DOHH2 (cell line): ENCODE results near the gene SEC16A.

Source experiments
- H3F3A ChIP-seq: fragments of 200-600 bp; sonication (generic), shearing (Covaris generic); 2 replicates; pipeline ENCODE4 v1.6.0; 2016; ENCODE audit warnings: antibody characterized with exemption, mild to moderate bottlenecking; ENCODE audit not compliant: control insufficient read depth, insufficient read depth
- H3K27ac ChIP-seq: fragments of 200-600 bp; sonication (generic); 2 replicates; pipeline ENCODE4 v1.5.1; 2014; ENCODE audit warnings: low read depth, mild to moderate bottlenecking, low read length, moderate library complexity
- H3K27me3 ChIP-seq: fragments of 200-600 bp; sonication (generic); 2 replicates; pipeline ENCODE4 v1.6.1; 2014; ENCODE audit warnings: mild to moderate bottlenecking, low read length, mixed read lengths; ENCODE audit not compliant: control insufficient read depth
- H3K36me3 ChIP-seq: fragments of 200-600 bp; sonication (generic); 2 replicates; pipeline ENCODE4 v1.6.1; 2014; ENCODE audit warnings: mild to moderate bottlenecking, low read length, moderate library complexity, mixed read lengths; ENCODE audit not compliant: control insufficient read depth
- H3K4me1 ChIP-seq: fragments of 200-600 bp; sonication (generic); 2 replicates; pipeline ENCODE4 v1.6.1; 2014; ENCODE audit warnings: mild to moderate bottlenecking, low read length, mixed read lengths; ENCODE audit not compliant: control insufficient read depth
- H3K4me2 ChIP-seq: fragments of 200-600 bp; sonication (generic); 2 replicates; pipeline ENCODE4 v1.6.0; 2014; ENCODE audit warnings: mild to moderate bottlenecking, low read length, moderate library complexity
- H3K4me3 ChIP-seq: fragments of 200-600 bp; sonication (generic); 2 replicates; pipeline ENCODE4 v1.5.1; 2014; ENCODE audit warnings: mild to moderate bottlenecking, low read length, mixed read lengths
- H3K79me2 ChIP-seq: fragments of 200-600 bp; sonication (generic); 2 replicates; pipeline ENCODE4 v1.6.1; 2014; ENCODE audit warnings: mild to moderate bottlenecking, low read length, mixed read lengths; ENCODE audit not compliant: control insufficient read depth
- H3K9me2 ChIP-seq: fragments of 200-600 bp; sonication (generic); replicated peaks from 2 replicates; pipeline ENCODE4 v1.6.1; 2014; ENCODE audit warnings: mild to moderate bottlenecking, low read length, mixed read lengths; ENCODE audit not compliant: control insufficient read depth
- H3K9me3 ChIP-seq: fragments of 200-600 bp; sonication (generic); 2 replicates; pipeline ENCODE4 v1.6.1; 2014; ENCODE audit warnings: antibody characterized with exemption, low read length, mixed read lengths; ENCODE audit not compliant: control insufficient read depth, insufficient read depth
- H4K20me1 ChIP-seq: fragments of 200-600 bp; sonication (generic); 2 replicates; pipeline ENCODE4 v1.6.0; 2014; ENCODE audit warnings: low read depth, mild to moderate bottlenecking, antibody characterized with exemption, low read length, moderate library complexity; ENCODE audit not compliant: control insufficient read depth, insufficient read depth
- EZH2phosphoT487 ChIP-seq: fragments of 200-600 bp; sonication (generic); IDR thresholded peaks from 2 replicates; pipeline ENCODE4 v1.6.1; 2017; ENCODE audit warnings: borderline replicate concordance, mild to moderate bottlenecking, antibody characterized with exemption, low read length, moderate library complexity, mixed read lengths
- TF ChIP-seq, protein P1 (sequence below): fragments of 200-600 bp; sonication (generic); IDR thresholded peaks from one replicate; pipeline ENCODE4 v1.5.1; 2014; ENCODE audit warnings: antibody characterized with exemption, mild to moderate bottlenecking, low read depth, low read length; ENCODE audit not compliant: poor library complexity, severe bottlenecking

SEC16A gene

GRCh38 chr9:136467766-136468165 lies 15.1 kb downstream of the SEC16A start:
- Histone ChIP-seq H3K4me3 (no peak overlapping the region), H4K20me1 (no peaks in the 10 kb centered on the region; the same call in 1 of the 2 replicates), H3K4me2 (no peak overlapping the region), H3K4me1 (no peaks in the 10 kb centered on the region), H3K36me3 (peaks cover 97% of the 10 kb centered on the region), H3K9me2 (no peaks in the 10 kb centered on the region), H3K27me3 (no peaks in the 10 kb centered on the region), H3F3A (no peaks in the 10 kb centered on the region), H3K27ac (no peak overlapping the region), H3K79me2 (peaks cover 35% of the 10 kb centered on the region), H3K9me3 (no peaks in the 10 kb centered on the region)
- TF ChIP-seq EZH2phosphoT487 = no peak
- TF ChIP-seq, protein P1, sequence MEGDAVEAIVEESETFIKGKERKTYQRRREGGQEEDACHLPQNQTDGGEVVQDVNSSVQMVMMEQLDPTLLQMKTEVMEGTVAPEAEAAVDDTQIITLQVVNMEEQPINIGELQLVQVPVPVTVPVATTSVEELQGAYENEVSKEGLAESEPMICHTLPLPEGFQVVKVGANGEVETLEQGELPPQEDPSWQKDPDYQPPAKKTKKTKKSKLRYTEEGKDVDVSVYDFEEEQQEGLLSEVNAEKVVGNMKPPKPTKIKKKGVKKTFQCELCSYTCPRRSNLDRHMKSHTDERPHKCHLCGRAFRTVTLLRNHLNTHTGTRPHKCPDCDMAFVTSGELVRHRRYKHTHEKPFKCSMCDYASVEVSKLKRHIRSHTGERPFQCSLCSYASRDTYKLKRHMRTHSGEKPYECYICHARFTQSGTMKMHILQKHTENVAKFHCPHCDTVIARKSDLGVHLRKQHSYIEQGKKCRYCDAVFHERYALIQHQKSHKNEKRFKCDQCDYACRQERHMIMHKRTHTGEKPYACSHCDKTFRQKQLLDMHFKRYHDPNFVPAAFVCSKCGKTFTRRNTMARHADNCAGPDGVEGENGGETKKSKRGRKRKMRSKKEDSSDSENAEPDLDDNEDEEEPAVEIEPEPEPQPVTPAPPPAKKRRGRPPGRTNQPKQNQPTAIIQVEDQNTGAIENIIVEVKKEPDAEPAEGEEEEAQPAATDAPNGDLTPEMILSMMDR = no peak

DNA sequence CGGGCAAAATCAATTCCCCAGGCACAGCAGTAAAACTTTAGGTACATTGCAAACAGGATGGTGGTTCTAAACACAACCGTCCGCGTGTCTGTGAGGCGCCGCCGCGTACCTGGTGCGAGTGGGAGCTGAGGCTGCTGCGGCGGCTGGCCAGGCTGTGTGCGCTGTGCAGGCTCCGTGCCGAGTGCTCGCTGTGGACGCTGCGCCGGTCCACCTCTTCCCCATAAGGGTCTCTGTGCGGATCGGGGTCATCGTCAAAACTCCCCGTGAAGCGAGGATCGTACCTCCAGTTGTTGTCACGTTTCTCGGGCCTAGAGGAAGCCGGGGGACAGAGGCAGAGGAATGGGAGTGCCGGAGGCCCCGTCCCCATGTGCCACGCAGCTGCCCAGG lies 16.7 kb downstream of the SEC16A start:
- Histone ChIP-seq H4K20me1 (no peaks in the 10 kb centered on the region; the same call in 1 of the 2 replicates), H3K79me2 (peaks cover 19% of the 10 kb centered on the region), H3K4me2 (no peak overlapping the region), H3F3A (no peaks in the 10 kb centered on the region), H3K4me3 (no peak overlapping the region), H3K36me3 (peaks cover 92% of the 10 kb centered on the region), H3K9me2 (no peaks in the 10 kb centered on the region), H3K27ac (no peak overlapping the region), H3K4me1 (no peaks in the 10 kb centered on the region), H3K9me3 (no peaks in the 10 kb centered on the region), H3K27me3 (no peaks in the 10 kb centered on the region)
- TF ChIP-seq, protein P1 = no peak
- no peak for TF ChIP-seq EZH2phosphoT487

- Histone ChIP-seq H3K9me3 (no peaks in the 10 kb centered on the region), H3F3A (no peaks in the 10 kb centered on the region), H3K4me1 (no peaks in the 10 kb centered on the region), H3K9me2 (no peaks in the 10 kb centered on the region), H3K36me3 (peaks cover 92% of the 10 kb centered on the region), H3K27ac (no peak overlapping the region), H4K20me1 (no peaks in the 10 kb centered on the region; the same call in none of the 2 replicates), H3K4me2 (no peak overlapping the region), H3K4me3 (no peak overlapping the region), H3K27me3 (no peaks in the 10 kb centered on the region), H3K79me2 (peaks cover 14% of the 10 kb centered on the region)
- TF ChIP-seq EZH2phosphoT487 = no peak
- TF ChIP-seq, protein P1 = no peak
Measured at GRCh38 chr9:136465500-136466154, 17.2 kb downstream of the SEC16A start.
